Posterior vena cava (tissue), 2 donors: ENCODE results near the gene PUM1. TPM values are rescaled to one million over a fixed set of nuclear protein-coding genes. Genes with fewer than 3 reads are reported as not detected.
A peak's percentile ranks its signal among the peaks of the same experiment; 100 is the strongest.

Experiments used
- DNase-seq: peaks from one replicate; pipeline ENCODE4 v3.0.0-alpha.2; 2020; ENCODE audit warnings: low spot score
- intact Hi-C, 2 donors: fragments of 100-400 bp; cut with DNase I; formaldehyde crosslinking; loops; one replicate each; pipeline versions ENCODE4 v1.14.1 to v1.14.2; 2022 to 2023
- long read RNA-seq, 2 donors: library from polyadenylated mRNA; unstranded; transcript quantifications; one replicate each; pipeline ENCODE4 v2.0.0, GENCODE V29; 2020 to 2021
- total RNA-seq, 2 donors: library from RNA; stranded (reverse); fragmentation: NEBNext Ultra II Directional; extraction: Animal tissue kit (Norgen Biotek cat#: 25700); gene quantifications; one replicate each; pipeline ENCODE4 v1.2.1, GENCODE V29; 2021
- donor health status: DM: yes; HTN: yes; CAD: no.
- donor health status: DM: yes; HTN: yes; CAD: no.

The PUM1 gene
- 10 to 100 TPM; 73.2 to 87.9 TPM for total RNA-seq
- long read RNA-seq, donor 1, full-length matches to known transcripts: 7 of 36 reads
- long read RNA-seq, donor 1, partial matches to known transcripts: 8 of 36 reads
- long read RNA-seq, donor 1, other reads (novel, unspliced or antisense): 21 of 36 reads
- long read RNA-seq, donor 2, full-length matches to known transcripts: 3 of 34 reads
- long read RNA-seq, donor 2, partial matches to known transcripts: 13 of 34 reads
- long read RNA-seq, donor 2, other reads (novel, unspliced or antisense): 18 of 34 reads

- DNase-seq: peak; percentile 98
- intact Hi-C loops: loop anchor here in 1 of 2 donors (2.0 kb wide), 1 partner anchor 53 kb away; no protein-coding TSS in a partner anchor
Measured at GRCh38 chr1:31065310-31066217, at the start of gene PUM1. Gene PUM1 (minus strand): TSS chr1:31065717. CDS start chr1:31059566, 6,151 bp downstream.

- intact Hi-C loops: no loop called here
- DNase-seq: no peak
Measured at GRCh38 chr1:31112266-31112935, 46.9 kb upstream of the PUM1 start.

- peak; percentile 87 for DNase-seq
- intact Hi-C loops: no loop called here
Measured at GRCh38 chr1:31111290-31111951, 45.9 kb upstream of the PUM1 start.

GRCh38 chr1:31110846-31111245, 45.3 kb upstream of the PUM1 start:
- DNase-seq: no peak
- intact Hi-C loops: no loop called here

GRCh38 chr1:31108861-31109260, 43.3 kb upstream of the PUM1 start:
- no peak for DNase-seq
- intact Hi-C loops: no loop called here

GRCh38 chr1:31105646-31106045, 40.1 kb upstream of the PUM1 start:
- intact Hi-C loops: no loop called here
- DNase-seq: no peak

GRCh38 chr1:31102501-31102950, 37.0 kb upstream of the PUM1 start:
- DNase-seq: no peak
- intact Hi-C loops: no loop called here

GRCh38 chr1:31101147-31101502, 35.6 kb upstream of the PUM1 start:
- intact Hi-C loops: no loop called here
- DNase-seq: no peak

GRCh38 chr1:31099293-31100032, 33.9 kb upstream of the PUM1 start:
- intact Hi-C loops: no loop called here

GRCh38 chr1:31095985-31096384, 30.5 kb upstream of the PUM1 start:
- intact Hi-C loops: no loop called here
- peak; percentile 12 for DNase-seq

More at GRCh38 chr1:31099293-31100032, 33.9 kb upstream of the PUM1 start:
- no peak for DNase-seq

GRCh38 chr1:31095298-31095981, 29.9 kb upstream of the PUM1 start:
- intact Hi-C loops: no loop called here
- peak; percentile 50 for DNase-seq

GRCh38 chr1:31088081-31088480, 22.6 kb upstream of the PUM1 start:
- peak; percentile 5 for DNase-seq
- intact Hi-C loops: loop anchor here in 1 of 2 donors (10.0 kb wide), 1 partner anchor 303 kb away; no protein-coding TSS in a partner anchor

- intact Hi-C loops: loop anchor here in 1 of 2 donors (5.0 to 10.0 kb wide), 2 partner anchors 300 to 427 kb away; no protein-coding TSS in a partner anchor
- peak; percentile 17 for DNase-seq
Measured at GRCh38 chr1:31084782-31085569, 19.5 kb upstream of the PUM1 start.

GRCh38 chr1:31082385-31082784, 16.9 kb upstream of the PUM1 start:
- no peak for DNase-seq
- intact Hi-C loops: loop anchor here in 1 of 2 donors (5.0 to 10.0 kb wide), 2 partner anchors 298 to 430 kb away; no protein-coding TSS in a partner anchor

GRCh38 chr1:31073044-31073443, 7.5 kb upstream of the PUM1 start:
- intact Hi-C loops: no loop called here
- DNase-seq: no peak

- peak; percentile 20 for DNase-seq
- intact Hi-C loops: no loop called here
Measured at GRCh38 chr1:31072304-31072746, 6.8 kb upstream of the PUM1 start.

- DNase-seq: peak; percentile 46
- intact Hi-C loops: no loop called here
Measured at GRCh38 chr1:31069392-31069791, 3.9 kb upstream of the PUM1 start.
